Endodermal cell (in vitro differentiated cells): ENCODE data around the gene ZC3HAV1L. TPM values are rescaled to one million over a fixed set of nuclear protein-coding genes. Genes with fewer than 3 reads are reported as not detected.

Experiments
- DNase-seq: peaks from one replicate; pipeline ENCODE4 v3.0.0-alpha.2; 2017
- H3K27ac ChIP-seq: 2 replicates; pipeline ENCODE4 v1.5.1; 2013; ENCODE audit warnings: mild to moderate bottlenecking, low read depth, low read length, moderate library complexity
- H3K27me3 ChIP-seq: 2 replicates; pipeline ENCODE4 v1.6.1; 2013; ENCODE audit warnings: mild to moderate bottlenecking, low read length, moderate library complexity; ENCODE audit not compliant: insufficient read depth, control insufficient read depth, poor library complexity, severe bottlenecking
- H3K36me3 ChIP-seq: 2 replicates; pipeline ENCODE4 v1.7.0; 2013; ENCODE audit warnings: mild to moderate bottlenecking, low read length, moderate library complexity; ENCODE audit not compliant: control insufficient read depth, insufficient read depth
- H3K4me1 ChIP-seq: one replicate; pipeline ENCODE4 v1.7.0; 2013; ENCODE audit warnings: low read length; ENCODE audit not compliant: control insufficient read depth, insufficient read depth
- H3K4me3 ChIP-seq: 2 replicates; pipeline ENCODE4 v1.5.1; 2013; ENCODE audit warnings: mild to moderate bottlenecking, low read length, moderate library complexity
- H3K9ac ChIP-seq: 2 replicates; pipeline ENCODE4 v1.6.1; 2013; ENCODE audit warnings: mild to moderate bottlenecking, low read length, moderate library complexity; ENCODE audit not compliant: poor library complexity, severe bottlenecking; ENCODE audit errors: extremely low read depth
- H3K9me3 ChIP-seq: 2 replicates; pipeline ENCODE4 v1.6.1; 2013; ENCODE audit warnings: mild to moderate bottlenecking, low read length, moderate library complexity; ENCODE audit not compliant: control insufficient read depth
- H3K27ac Mint-ChIP-seq: 2 replicates; pipeline ENCODE4 v1.8.0; 2020; ENCODE audit warnings: mixed read lengths
- H3K27me3 Mint-ChIP-seq: 2 replicates; pipeline ENCODE4 v1.8.0; 2021; ENCODE audit warnings: mild to moderate bottlenecking, mixed read lengths; ENCODE audit not compliant: insufficient read depth
- H3K36me3 Mint-ChIP-seq: 2 replicates; pipeline ENCODE4 v1.8.0; 2020; ENCODE audit warnings: low read depth, mixed read lengths
- H3K4me1 Mint-ChIP-seq: 2 replicates; pipeline ENCODE4 v1.8.0; 2020; ENCODE audit warnings: mixed read lengths
- H3K4me3 Mint-ChIP-seq: 2 replicates; pipeline ENCODE4 v1.8.0; 2020; ENCODE audit warnings: mild to moderate bottlenecking, moderate library complexity, mixed read lengths
- H3K9me3 Mint-ChIP-seq: 2 replicates; pipeline ENCODE4 v1.8.0; 2020; ENCODE audit warnings: mild to moderate bottlenecking, mixed read lengths
- CTCF ChIP-seq: fragments of 200-600 bp; sonication (generic); conservative IDR thresholded peaks from 2 replicates; pipeline ENCODE4 v1.5.0; 2021; ENCODE audit warnings: antibody characterized with exemption, mild to moderate bottlenecking
- WGBS, 2 experiments: methylation state at CpG; one replicate each; pipeline versions ENCODE4 v1.1.5 to v1.1.7; 2013; ENCODE audit warnings: missing lambda C conversion rate in 2 of 2, mixed read lengths in 1 of 2; ENCODE audit not compliant: insufficient coverage in 1 of 2, insufficient read length in 1 of 2; 5-methylcytosine and 5-hydroxymethylcytosine counted together
- total RNA-seq, 2 donors: library from RNA; stranded (reverse); fragmentation: NEBNext Ultra II Directional in 1 of 2; extraction: Animal tissue kit (Norgen Biotek cat#: 25700) in 1 of 2; gene quantifications; 2 replicates in 1 of 2; 3 replicates in 1 of 2; pipeline ENCODE4 v1.2.1, GENCODE V29; 2021

ZC3HAV1L gene
- total RNA-seq, 2 donors from 2014 or later, result 9.7 to 10.9 TPM

GRCh38 chr7:139043823-139044812, 8.3 kb upstream of the ZC3HAV1L start:
- 93 to 96% methylated on average over 12 to 14 of the region's 14 CpGs for WGBS, 2 experiments

GRCh38 chr7:139041378-139042085, 5.7 kb upstream of the ZC3HAV1L start:
- peaks cover 32% of the 10 kb centered on the region for H3K36me3 Mint-ChIP-seq
- Histone ChIP-seq H3K27ac (no peak overlapping the region), H3K27me3 (no peaks in the 10 kb centered on the region), H3K4me1 (no peaks in the 10 kb centered on the region), H3K4me3 (no peak overlapping the region), H3K9ac (no peak overlapping the region), H3K9me3 (no peaks in the 10 kb centered on the region), H3K36me3 (peaks cover 29% of the 10 kb centered on the region)
- TF ChIP-seq CTCF, result no peak
- peak overlapping the region; percentile 17 for H3K27ac Mint-ChIP-seq
- H3K9me3 Mint-ChIP-seq, result no peaks in the 10 kb centered on the region
- H3K4me3 Mint-ChIP-seq, result no peak overlapping the region
- no peak for DNase-seq
- no peaks in the 10 kb centered on the region for H3K27me3 Mint-ChIP-seq
- WGBS, 2 experiments, result 80 to 89% methylated on average over 6 of the region's 6 CpGs
- H3K4me1 Mint-ChIP-seq, result peaks cover 21% of the 10 kb centered on the region

More at GRCh38 chr7:139043823-139044812, 8.3 kb upstream of the ZC3HAV1L start:
- H3K9ac ChIP-seq, result no peak overlapping the region
- no peaks in the 10 kb centered on the region for H3K9me3 Mint-ChIP-seq
- peaks cover 11% of the 10 kb centered on the region for H3K4me1 Mint-ChIP-seq
- H3K4me1 ChIP-seq, result no peaks in the 10 kb centered on the region
- H3K27me3 ChIP-seq, result no peaks in the 10 kb centered on the region
- H3K27ac ChIP-seq, result no peak overlapping the region
- no peak for TF ChIP-seq CTCF
- no peaks in the 10 kb centered on the region for H3K27me3 Mint-ChIP-seq
- DNase-seq, result no peak
- H3K4me3 ChIP-seq, result no peak overlapping the region
- H3K36me3 Mint-ChIP-seq, result peaks cover 53% of the 10 kb centered on the region
- H3K9me3 ChIP-seq, result no peaks in the 10 kb centered on the region
- peaks cover 53% of the 10 kb centered on the region for H3K36me3 ChIP-seq
- no peak overlapping the region for H3K27ac Mint-ChIP-seq
- no peak overlapping the region for H3K4me3 Mint-ChIP-seq

GRCh38 chr7:139038691-139039090, 2.8 kb upstream of the ZC3HAV1L start:
- WGBS, 2 experiments, result 91 to 100% methylated on average over 2 of the region's 2 CpGs
- peaks cover 10% of the 10 kb centered on the region for H3K36me3 Mint-ChIP-seq
- no peak overlapping the region for H3K9ac ChIP-seq
- H3K9me3 ChIP-seq, result no peaks in the 10 kb centered on the region
- no peak overlapping the region for H3K27ac Mint-ChIP-seq
- no peaks in the 10 kb centered on the region for H3K4me1 ChIP-seq
- no peak overlapping the region for H3K27ac ChIP-seq
- peaks cover 2% of the 10 kb centered on the region for H3K27me3 Mint-ChIP-seq
- peaks cover 3% of the 10 kb centered on the region for H3K36me3 ChIP-seq
- H3K4me3 Mint-ChIP-seq, result no peak overlapping the region
- no peak overlapping the region for H3K4me3 ChIP-seq
- no peak for TF ChIP-seq CTCF
- peaks cover 19% of the 10 kb centered on the region for H3K4me1 Mint-ChIP-seq
- no peaks in the 10 kb centered on the region for H3K9me3 Mint-ChIP-seq
- H3K27me3 ChIP-seq, result peaks cover 6% of the 10 kb centered on the region
- peak; percentile 5 for DNase-seq
